NCI-H524 treated with DMSO at 0.1 percent for 48 hours (cell line): ENCODE measurements around the gene PPP2R3A.
"Not testable (repeated sequence)": the region's sequence is repeated elsewhere in the genome, so short reads cannot be mapped to it uniquely, and the experiment has no call there.

Experiments
- DNase-seq: peaks from one replicate; lab custom pipeline; 2025; lab: John Stamatoyannopoulos, UW

PPP2R3A gene

GRCh38 chr3:136162322-136162721 is 196.8 kb downstream of the PPP2R3A start:
- DNase-seq: no peak

- peak; percentile 81 for DNase-seq
Observed at GRCh38 chr3:136163607-136164006, 198.1 kb downstream of the PPP2R3A start.

GRCh38 chr3:136166507-136166906 is 201.0 kb downstream of the PPP2R3A start:
- no peak for DNase-seq

- DNase-seq: not testable (repeated sequence)
Observed at GRCh38 chr3:136168236-136168635, 202.7 kb downstream of the PPP2R3A start.

- no peak for DNase-seq
Observed at GRCh38 chr3:136171097-136171542, 205.6 kb downstream of the PPP2R3A start.

GRCh38 chr3:136173939-136174490 is 208.5 kb downstream of the PPP2R3A start:
- DNase-seq: no peak

- DNase-seq: no peak
Observed at GRCh38 chr3:136177876-136178275, 212.3 kb downstream of the PPP2R3A start.

GRCh38 chr3:136181741-136182140 is 216.2 kb downstream of the PPP2R3A start:
- no peak for DNase-seq

GRCh38 chr3:136184703-136185102 is 219.2 kb downstream of the PPP2R3A start:
- DNase-seq: no peak

GRCh38 chr3:136186344-136186743 is 220.8 kb downstream of the PPP2R3A start:
- no peak for DNase-seq

GRCh38 chr3:136186846-136187245 is 221.3 kb downstream of the PPP2R3A start:
- DNase-seq: no peak

GRCh38 chr3:136187868-136188267 is 222.3 kb downstream of the PPP2R3A start:
- DNase-seq: no peak

- DNase-seq: no peak
Observed at GRCh38 chr3:136189043-136189442, 223.5 kb downstream of the PPP2R3A start.

GRCh38 chr3:136189859-136190617 is 224.5 kb downstream of the PPP2R3A start:
- DNase-seq: no peak

GRCh38 chr3:136192195-136192594 is 226.7 kb downstream of the PPP2R3A start:
- not testable (repeated sequence) for DNase-seq

- DNase-seq: no peak
Observed at GRCh38 chr3:136192831-136193230, 227.3 kb downstream of the PPP2R3A start.

GRCh38 chr3:136193278-136194054 is 227.9 kb downstream of the PPP2R3A start:
- DNase-seq: no peak

GRCh38 chr3:136194409-136195257 is 229.1 kb downstream of the PPP2R3A start:
- no peak for DNase-seq

- no peak for DNase-seq
Observed at GRCh38 chr3:136195258-136196063, 229.9 kb downstream of the PPP2R3A start.

GRCh38 chr3:136196064-136196400 is 230.5 kb downstream of the PPP2R3A start, which contains the start of gene MSL2:
MSL2 (minus strand) TSS chr3:136196335; CDS start chr3:136195113, 1,222 bp downstream.
- no peak for DNase-seq
